Right lobe of liver (tissue), 4 donors: Measurements from ENCODE around the gene ZNF33B.

ENCODE experiments used
- CTCF ChIP-seq, 4 donors: fragments of 200-600 bp in 3 of 4; fragments of 450-650 bp in 1 of 4; IDR thresholded peaks; one replicate each; pipeline versions ENCODE4 v1.5.1 to v1.8.0; 2016 to 2022; ENCODE audit warnings: antibody characterized with exemption in 4 of 4, mild to moderate bottlenecking in 2 of 4
- POLR2A ChIP-seq: fragments of 450-650 bp; IDR thresholded peaks from one replicate; pipeline ENCODE4 v1.6.1; 2017; ENCODE audit warnings: antibody characterized with exemption, mild to moderate bottlenecking
- donor health status: DM: no; HTN: no; CAD: no.
- donor health status: DM: no; HTN: no; CAD: no.
- donor health status: DM: no; HTN: yes; CAD: no.

GRCh38 chr10:42637648-42638054 lies 719 bp downstream of the ZNF33B start:
- TF ChIP-seq CTCF (IDR thresholded peaks at IDR 0.05) = no peak
- TF ChIP-seq POLR2A = no peak
